Trophoblast cell (in vitro differentiated cells and primary cell): ENCODE measurements around the gene MUC6.

Experiments
- DNase-seq, 2 donors: peaks; one replicate each; pipeline ENCODE4 v3.0.0-alpha.2; 2016
- H2AFZ ChIP-seq: 2 replicates; pipeline ENCODE4 v1.6.1; 2013; ENCODE audit warnings: low read length, moderate library complexity, mild to moderate bottlenecking; ENCODE audit not compliant: insufficient read depth, poor library complexity
- H2AK5ac ChIP-seq: 2 replicates; pipeline ENCODE4 v1.6.1; 2013; ENCODE audit warnings: mild to moderate bottlenecking, low read length
- H2BK120ac ChIP-seq: 2 replicates; pipeline ENCODE4 v1.6.1; 2013; ENCODE audit warnings: low read length, mild to moderate bottlenecking, moderate library complexity; ENCODE audit not compliant: insufficient read depth, poor library complexity
- H2BK12ac ChIP-seq: 2 replicates; pipeline ENCODE4 v1.6.1; 2013; ENCODE audit warnings: mild to moderate bottlenecking, low read length, moderate library complexity
- H2BK5ac ChIP-seq: 2 replicates; pipeline ENCODE4 v1.6.1; 2013; ENCODE audit warnings: low read length, low read depth, moderate library complexity, mild to moderate bottlenecking; ENCODE audit not compliant: poor library complexity
- H3K14ac ChIP-seq: 2 replicates; pipeline ENCODE4 v1.6.1; 2013; ENCODE audit warnings: mild to moderate bottlenecking, low read length
- H3K18ac ChIP-seq: 2 replicates; pipeline ENCODE4 v1.6.1; 2013; ENCODE audit warnings: mild to moderate bottlenecking, low read length
- H3K23ac ChIP-seq: 2 replicates; pipeline ENCODE4 v1.6.1; 2013; ENCODE audit warnings: low read length
- H3K27ac ChIP-seq: 2 replicates; pipeline ENCODE4 v1.5.1; 2013; ENCODE audit warnings: low read depth, mild to moderate bottlenecking, inconsistent platforms, low read length, moderate library complexity
- H3K27me3 ChIP-seq: 2 replicates; pipeline ENCODE4 v1.6.1; 2013; ENCODE audit warnings: inconsistent platforms, mild to moderate bottlenecking, low read length, moderate library complexity; ENCODE audit not compliant: insufficient read depth
- H3K36me3 ChIP-seq, 2 experiments: 1 replicate in 1 of 2; 2 replicates in 1 of 2; pipeline ENCODE4 v1.6.1; 2013; ENCODE audit warnings: low read length in 2 of 2, mild to moderate bottlenecking in 2 of 2, moderate library complexity in 1 of 2; ENCODE audit not compliant: insufficient read depth in 2 of 2, control insufficient read depth in 1 of 2
- H3K4ac ChIP-seq: 2 replicates; pipeline ENCODE4 v1.6.1; 2013; ENCODE audit warnings: low read depth, mild to moderate bottlenecking, low read length, moderate library complexity
- H3K4me1 ChIP-seq, 2 experiments: 1 replicate in 1 of 2; 2 replicates in 1 of 2; pipeline ENCODE4 v1.6.1; 2013; ENCODE audit warnings: low read length in 2 of 2, mild to moderate bottlenecking in 2 of 2, moderate library complexity in 1 of 2; ENCODE audit not compliant: insufficient read depth in 2 of 2, control insufficient read depth in 1 of 2
- H3K4me2 ChIP-seq: 2 replicates; pipeline ENCODE4 v1.6.1; 2013; ENCODE audit warnings: inconsistent platforms, mild to moderate bottlenecking, low read length, moderate library complexity
- H3K4me3 ChIP-seq: 2 replicates; pipeline ENCODE4 v1.5.1; 2013; ENCODE audit warnings: mild to moderate bottlenecking, low read depth, low read length, inconsistent platforms
- H3K79me1 ChIP-seq: one replicate; pipeline ENCODE4 v1.6.1; 2013; ENCODE audit warnings: low read length
- H3K79me2 ChIP-seq: 2 replicates; pipeline ENCODE4 v1.6.1; 2013; ENCODE audit warnings: low read length, mild to moderate bottlenecking; ENCODE audit not compliant: control insufficient read depth, insufficient read depth, poor library complexity
- H3K9ac ChIP-seq: 2 replicates; pipeline ENCODE4 v1.6.1; 2013; ENCODE audit warnings: mild to moderate bottlenecking, low read length
- H3K9me3 ChIP-seq: 2 replicates; pipeline ENCODE4 v1.6.1; 2013; ENCODE audit warnings: low read depth, mild to moderate bottlenecking, control low read depth, inconsistent platforms, low read length; ENCODE audit not compliant: insufficient read depth
- H4K12ac ChIP-seq: 2 replicates; pipeline ENCODE4 v1.6.1; 2013; ENCODE audit warnings: low read depth, mild to moderate bottlenecking, low read length, moderate library complexity
- H4K8ac ChIP-seq: 2 replicates; pipeline ENCODE4 v1.6.1; 2013; ENCODE audit warnings: low read depth, mild to moderate bottlenecking, low read length, moderate library complexity
- H4K91ac ChIP-seq: one replicate; pipeline ENCODE4 v1.6.1; 2013; ENCODE audit warnings: low read depth, mild to moderate bottlenecking, low read length, moderate library complexity
- WGBS: extraction: QIAGEN DNeasy Blood & Tissue Kit; methylation state at CpG from one replicate; pipeline ENCODE4 v1.1.7; 2013; ENCODE audit warnings: missing lambda C conversion rate; ENCODE audit not compliant: insufficient read length, insufficient coverage; ENCODE audit errors: extremely low coverage; 5-methylcytosine and 5-hydroxymethylcytosine counted together

The MUC6 gene

DNA sequence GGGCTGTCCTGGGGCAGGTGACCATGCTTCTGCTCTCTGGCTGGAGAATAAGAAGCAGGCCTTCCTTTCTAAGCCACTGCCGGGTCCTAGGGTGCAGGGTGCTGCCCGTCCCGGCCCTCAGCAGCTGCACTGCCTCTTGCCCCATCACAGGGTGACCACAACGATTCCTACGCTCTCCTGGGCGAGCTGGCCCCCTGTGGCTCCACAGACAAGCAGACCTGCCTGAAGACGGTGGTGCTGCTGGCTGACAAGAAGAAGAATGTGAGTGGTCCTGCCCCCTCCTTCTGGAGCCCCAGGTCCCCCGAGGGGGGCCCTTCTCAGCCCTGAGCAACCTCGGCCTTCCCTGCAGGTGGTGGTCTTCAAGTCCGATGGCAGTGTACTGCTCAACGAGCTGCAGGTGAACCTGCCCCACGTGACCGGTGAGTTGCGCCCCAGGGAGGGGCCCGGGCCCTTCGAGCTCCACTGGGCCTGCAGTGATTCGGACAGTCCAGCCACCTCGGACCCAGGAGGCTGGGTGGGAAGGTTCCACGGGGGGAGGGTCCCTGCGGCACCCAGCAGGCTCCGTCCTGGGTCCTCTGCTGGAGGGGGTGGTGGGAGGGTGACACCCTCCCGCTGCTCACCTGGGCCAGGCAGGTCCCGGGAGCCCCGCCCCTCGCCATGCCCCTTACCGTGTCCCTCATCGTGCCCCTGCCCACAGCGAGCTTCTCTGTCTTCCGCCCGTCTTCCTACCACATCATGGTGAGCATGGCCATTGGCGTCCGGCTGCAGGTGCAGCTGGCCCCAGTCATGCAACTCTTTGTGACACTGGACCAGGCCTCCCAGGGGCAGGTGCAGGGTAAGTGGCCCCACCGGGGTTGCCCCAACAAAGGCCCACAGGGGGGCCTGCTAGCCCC is 46.5 kb upstream of the MUC6 start:
- no peak for DNase-seq
- Histone ChIP-seq H3K18ac (no peak overlapping the region), H3K9ac (no peak overlapping the region), H3K23ac (no peak overlapping the region), H2BK5ac (no peak overlapping the region), H4K8ac (no peak overlapping the region), H3K14ac (no peak overlapping the region), H2AFZ (no peak overlapping the region), H3K9me3 (peaks cover 17% of the 10 kb centered on the region), H2BK120ac (no peak overlapping the region), H3K36me3 (no peaks in the 10 kb centered on the region), H3K27me3 (no peaks in the 10 kb centered on the region), H3K79me1 (no peaks in the 10 kb centered on the region), H3K4me3 (no peak overlapping the region), H3K27ac (no peak overlapping the region), H3K4ac (no peak overlapping the region), H2BK12ac (no peak overlapping the region), H3K4me2 (no peak overlapping the region), H3K4me1 (no peaks in the 10 kb centered on the region), H4K91ac (no peak overlapping the region), H3K79me2 (no peaks in the 10 kb centered on the region), H2AK5ac (no peak overlapping the region), H4K12ac (no peak overlapping the region)
- no CpG with 5 or more reads among the region's 33 CpGs for WGBS

DNA sequence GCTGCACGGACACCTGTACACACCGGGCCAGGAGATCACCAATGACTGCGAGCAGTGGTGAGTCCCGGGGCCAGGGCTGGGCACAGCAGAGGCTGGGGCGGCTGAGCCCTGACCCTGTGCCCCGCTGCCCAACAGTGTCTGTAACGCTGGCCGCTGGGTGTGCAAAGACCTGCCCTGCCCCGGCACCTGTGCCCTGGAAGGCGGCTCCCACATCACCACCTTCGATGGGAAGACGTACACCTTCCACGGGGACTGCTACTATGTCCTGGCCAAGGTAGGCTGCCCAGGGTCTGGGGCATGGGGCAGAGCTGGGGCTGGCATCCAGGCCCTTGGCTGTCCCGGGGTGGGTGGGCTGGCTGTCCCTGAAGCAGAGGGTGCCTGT is 45.8 kb upstream of the MUC6 start:
- peaks cover 11% of the 10 kb centered on the region for H3K9me3 ChIP-seq
- no peaks in the 10 kb centered on the region for H3K36me3 ChIP-seq
- WGBS, result no CpG with 5 or more reads among the region's 14 CpGs
- no peak overlapping the region for H3K4me3 ChIP-seq
- H3K4me2 ChIP-seq, result no peak overlapping the region
- no peak overlapping the region for H3K27ac ChIP-seq
- no peaks in the 10 kb centered on the region for H3K4me1 ChIP-seq
- no peak overlapping the region for H4K12ac ChIP-seq
- no peak overlapping the region for H4K91ac ChIP-seq
- H3K14ac ChIP-seq, result no peak overlapping the region
- H4K8ac ChIP-seq, result no peak overlapping the region
- no peak overlapping the region for H2BK12ac ChIP-seq
- no peak overlapping the region for H3K18ac ChIP-seq
- no peaks in the 10 kb centered on the region for H3K79me2 ChIP-seq
- no peak overlapping the region for H2BK120ac ChIP-seq
- no peak overlapping the region for H3K4ac ChIP-seq
- no peak overlapping the region for H3K23ac ChIP-seq
- no peaks in the 10 kb centered on the region for H3K79me1 ChIP-seq
- no peaks in the 10 kb centered on the region for H3K27me3 ChIP-seq
- H2AFZ ChIP-seq, result no peak overlapping the region
- DNase-seq, result no peak
- no peak overlapping the region for H2AK5ac ChIP-seq
- no peak overlapping the region for H3K9ac ChIP-seq
- no peak overlapping the region for H2BK5ac ChIP-seq

DNA sequence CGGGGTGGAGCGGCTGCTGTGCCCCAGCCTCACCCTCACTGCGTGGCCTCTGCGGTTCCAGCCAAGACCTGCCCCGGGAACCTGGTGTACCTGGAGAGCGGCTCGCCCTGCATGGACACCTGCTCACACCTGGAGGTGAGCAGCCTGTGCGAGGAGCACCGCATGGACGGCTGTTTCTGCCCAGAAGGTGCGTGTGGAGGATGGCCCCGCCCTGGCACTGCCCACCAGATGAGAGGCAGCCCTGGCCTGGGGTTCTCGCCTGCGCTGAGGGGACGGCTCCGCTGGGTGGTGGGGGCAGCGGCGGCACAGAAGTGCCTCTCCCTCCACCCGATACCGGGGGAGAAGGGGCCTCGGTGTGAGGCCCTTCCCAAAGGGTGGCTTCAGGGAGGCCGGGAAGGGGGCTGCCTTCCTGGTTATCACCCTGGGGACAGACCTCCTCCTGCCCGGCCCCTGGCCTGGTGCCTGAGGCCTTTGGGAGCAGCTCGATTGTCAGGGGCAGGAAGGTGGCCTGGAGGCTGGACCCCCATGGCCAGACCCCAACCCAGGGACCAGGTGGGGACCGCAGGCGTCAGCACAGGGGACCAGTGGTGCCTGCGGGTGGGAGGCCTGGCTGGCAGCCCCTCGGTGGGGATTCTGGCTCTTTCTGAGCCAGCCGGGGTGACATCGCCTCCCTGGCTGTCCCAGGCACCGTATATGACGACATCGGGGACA is 45.2 kb upstream of the MUC6 start:
- DNase-seq, result no peak
- no peaks in the 10 kb centered on the region for H3K79me2 ChIP-seq
- WGBS, result no CpG with 5 or more reads among the region's 33 CpGs
- H3K79me1 ChIP-seq, result no peaks in the 10 kb centered on the region
- H3K9ac ChIP-seq, result no peak overlapping the region
- H2AFZ ChIP-seq, result no peak overlapping the region
- no peak overlapping the region for H2BK120ac ChIP-seq
- H3K4me2 ChIP-seq, result no peak overlapping the region
- peaks cover 9% of the 10 kb centered on the region for H3K9me3 ChIP-seq
- H3K4me1 ChIP-seq, result no peaks in the 10 kb centered on the region
- no peaks in the 10 kb centered on the region for H3K27me3 ChIP-seq
- H4K8ac ChIP-seq, result no peak overlapping the region
- H3K36me3 ChIP-seq, result no peaks in the 10 kb centered on the region
- H3K23ac ChIP-seq, result no peak overlapping the region
- no peak overlapping the region for H2BK12ac ChIP-seq
- H3K4ac ChIP-seq, result no peak overlapping the region
- no peak overlapping the region for H2AK5ac ChIP-seq
- H3K18ac ChIP-seq, result no peak overlapping the region
- H4K91ac ChIP-seq, result no peak overlapping the region
- H3K27ac ChIP-seq, result no peak overlapping the region
- H4K12ac ChIP-seq, result no peak overlapping the region
- no peak overlapping the region for H2BK5ac ChIP-seq
- no peak overlapping the region for H3K4me3 ChIP-seq
- H3K14ac ChIP-seq, result no peak overlapping the region

DNA sequence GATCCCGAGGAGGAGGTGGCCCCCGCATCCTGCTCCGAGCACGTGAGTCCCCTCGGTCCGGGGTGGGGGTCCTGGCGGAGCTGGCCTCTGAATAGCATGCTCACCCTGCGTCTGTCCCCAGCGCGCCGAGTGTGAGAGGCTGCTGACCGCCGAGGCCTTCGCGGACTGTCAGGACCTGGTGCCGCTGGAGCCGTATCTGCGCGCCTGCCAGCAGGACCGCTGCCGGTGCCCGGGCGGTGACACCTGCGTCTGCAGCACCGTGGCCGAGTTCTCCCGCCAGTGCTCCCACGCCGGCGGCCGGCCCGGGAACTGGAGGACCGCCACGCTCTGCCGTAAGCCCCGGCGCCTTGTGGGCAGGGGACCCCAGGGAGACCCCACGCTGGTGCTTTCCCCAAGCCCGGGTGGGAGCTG is 41.7 kb upstream of the MUC6 start:
- H3K27ac ChIP-seq, result no peak overlapping the region
- no peak overlapping the region for H4K12ac ChIP-seq
- peaks cover 2% of the 10 kb centered on the region for H3K9me3 ChIP-seq
- no peak overlapping the region for H3K4ac ChIP-seq
- no peak overlapping the region for H3K4me2 ChIP-seq
- peaks cover 0 to 2% of the 10 kb centered on the region in 2 experiments for H3K4me1 ChIP-seq
- DNase-seq, result no peak
- no peaks in the 10 kb centered on the region for H3K36me3 ChIP-seq
- no peak overlapping the region for H4K8ac ChIP-seq
- no peak overlapping the region for H2BK12ac ChIP-seq
- no peak overlapping the region for H3K4me3 ChIP-seq
- no peak overlapping the region for H4K91ac ChIP-seq
- no peak overlapping the region for H2AFZ ChIP-seq
- no CpG with 5 or more reads among the region's 39 CpGs for WGBS
- H2BK120ac ChIP-seq, result no peak overlapping the region
- no peak overlapping the region for H2BK5ac ChIP-seq
- H2AK5ac ChIP-seq, result no peak overlapping the region
- H3K79me2 ChIP-seq, result no peaks in the 10 kb centered on the region
- no peak overlapping the region for H3K9ac ChIP-seq
- H3K14ac ChIP-seq, result no peak overlapping the region
- H3K23ac ChIP-seq, result no peak overlapping the region
- H3K79me1 ChIP-seq, result no peaks in the 10 kb centered on the region
- H3K27me3 ChIP-seq, result no peaks in the 10 kb centered on the region
- no peak overlapping the region for H3K18ac ChIP-seq
